Stimulated activated CD4-positive, alpha-beta T cell treated with anti-CD3 and anti-CD28 coated beads, Interleukin-15, amount 100 ng/mL, for 24 hours (primary cell): ENCODE measurements around the gene ZAR1.

Source experiments
- DNase-seq: peaks from one replicate; pipeline ENCODE4 v3.0.0-alpha.2; 2020

Gene ZAR1

DNA sequence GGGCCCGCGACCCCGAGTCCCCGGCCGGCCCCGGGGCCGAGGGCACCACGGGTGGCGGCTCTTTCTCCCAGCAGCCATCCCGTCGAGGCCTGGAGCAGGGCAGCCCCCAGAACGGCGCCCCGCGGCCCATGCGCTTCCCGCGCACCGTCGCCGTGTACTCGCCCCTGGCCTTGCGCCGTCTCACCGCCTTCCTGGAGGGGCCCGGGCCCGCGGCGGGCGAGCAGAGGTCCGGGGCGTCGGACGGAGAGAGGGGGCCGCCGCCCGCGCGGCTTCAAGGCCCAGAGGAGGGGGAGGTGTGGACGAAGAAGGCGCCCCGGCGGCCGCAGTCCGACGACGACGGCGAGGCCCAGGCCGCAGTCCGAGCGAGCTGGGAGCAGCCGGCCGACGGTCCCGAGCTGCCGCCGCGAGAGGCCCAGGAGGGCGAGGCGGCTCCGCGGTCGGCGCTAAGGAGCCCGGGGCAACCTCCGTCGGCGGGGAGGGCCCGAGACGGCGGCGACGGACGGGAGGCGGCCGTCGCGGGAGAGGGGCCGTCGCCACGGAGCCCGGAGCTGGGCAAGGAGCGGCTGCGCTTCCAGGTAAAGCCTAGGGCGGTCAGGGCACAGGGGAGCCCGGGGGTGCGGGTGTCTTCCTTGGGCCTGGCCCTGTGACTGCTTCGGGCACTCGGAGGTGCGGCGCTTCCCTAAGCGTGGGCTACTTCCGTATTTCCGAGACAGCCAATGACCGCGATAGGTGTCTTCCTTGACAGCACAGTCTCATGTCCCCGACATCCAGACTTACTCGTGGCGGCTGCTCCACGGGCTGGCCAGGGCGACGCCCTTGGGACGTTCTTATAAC, 845 bp downstream of the ZAR1 start:
- no peak for DNase-seq

DNA sequence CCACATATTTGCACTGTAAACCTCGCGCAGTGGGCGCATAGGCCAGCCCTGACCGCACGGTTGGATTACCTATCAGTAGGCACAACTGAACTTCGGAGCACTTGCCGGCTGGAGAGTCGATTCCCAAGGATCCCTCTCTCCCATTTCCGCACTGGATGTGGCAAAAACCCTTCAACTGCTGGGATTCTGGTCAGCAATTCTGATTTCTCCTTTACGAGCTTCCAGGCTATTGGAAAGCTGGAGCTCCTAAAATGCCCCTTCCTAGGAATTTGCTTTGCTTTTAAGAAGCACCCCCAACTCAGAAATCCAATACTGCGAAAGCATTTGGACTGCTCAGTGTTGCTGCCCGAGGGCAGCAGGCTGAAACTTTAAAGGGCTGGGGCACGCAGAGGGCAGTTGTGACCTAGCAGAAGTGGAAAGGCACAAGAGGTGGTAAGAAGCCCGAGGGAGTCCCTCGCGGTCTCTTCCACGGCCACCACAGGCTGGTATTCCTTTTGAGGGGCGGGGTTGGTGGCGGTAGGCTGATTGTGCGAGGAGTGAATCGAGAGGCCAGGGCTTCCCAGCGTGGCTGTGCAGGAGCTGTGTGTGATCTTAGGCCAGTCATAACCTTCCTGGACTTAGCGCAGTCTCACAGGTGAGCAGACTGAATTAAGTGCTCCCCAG, 1.6 kb downstream of the ZAR1 start:
- no peak for DNase-seq

DNA sequence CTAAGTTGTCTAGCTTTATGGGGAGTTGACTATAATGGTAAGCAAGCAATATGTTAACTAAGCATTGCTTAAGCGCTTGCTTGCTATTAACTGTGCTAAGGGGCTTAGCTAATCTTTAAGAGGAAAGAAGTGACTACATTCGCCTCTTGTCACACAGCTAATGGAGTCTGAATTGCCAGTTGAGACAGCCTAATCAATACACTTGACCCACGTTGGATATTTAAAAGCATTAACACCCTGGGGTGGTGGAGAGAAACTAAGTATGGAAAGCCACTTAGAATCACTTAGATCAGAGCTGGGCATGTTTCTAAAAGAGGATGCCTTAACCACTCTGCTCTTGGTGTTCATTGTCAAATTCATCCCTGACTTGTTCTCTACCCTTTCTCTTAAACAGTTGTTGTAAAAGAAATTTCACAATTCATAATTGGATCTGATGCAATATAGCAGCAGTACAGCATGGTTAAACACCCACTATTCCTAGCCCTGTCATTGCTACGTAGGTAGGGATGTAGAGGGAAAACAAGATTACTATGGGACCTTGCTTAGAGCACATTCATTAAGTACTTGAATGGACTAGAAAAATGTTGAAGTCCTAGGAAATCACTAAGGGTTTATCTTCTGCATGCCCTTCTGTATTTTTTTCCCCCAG, 3.5 kb downstream of the ZAR1 start:
- DNase-seq: no peak

DNA sequence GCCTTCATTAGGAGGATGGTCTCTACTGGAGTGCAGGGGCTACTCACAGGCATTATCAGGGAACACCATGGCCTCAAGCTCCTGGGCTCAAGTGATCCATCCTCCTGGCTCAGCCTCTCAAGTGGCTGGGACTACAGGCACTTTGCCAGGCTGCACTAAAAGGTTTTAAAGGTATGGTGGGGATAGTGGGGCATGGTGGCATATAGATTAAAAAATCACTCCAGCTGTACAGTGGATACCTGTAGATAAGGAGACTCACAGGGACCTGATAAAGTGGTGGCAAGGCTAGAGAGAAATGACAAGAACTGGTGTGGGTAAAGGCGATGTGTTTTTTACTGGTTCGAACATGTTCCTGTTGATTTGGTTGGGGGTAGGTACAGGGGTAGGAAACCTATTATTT, 5.9 kb downstream of the ZAR1 start:
- DNase-seq: no peak

DNA sequence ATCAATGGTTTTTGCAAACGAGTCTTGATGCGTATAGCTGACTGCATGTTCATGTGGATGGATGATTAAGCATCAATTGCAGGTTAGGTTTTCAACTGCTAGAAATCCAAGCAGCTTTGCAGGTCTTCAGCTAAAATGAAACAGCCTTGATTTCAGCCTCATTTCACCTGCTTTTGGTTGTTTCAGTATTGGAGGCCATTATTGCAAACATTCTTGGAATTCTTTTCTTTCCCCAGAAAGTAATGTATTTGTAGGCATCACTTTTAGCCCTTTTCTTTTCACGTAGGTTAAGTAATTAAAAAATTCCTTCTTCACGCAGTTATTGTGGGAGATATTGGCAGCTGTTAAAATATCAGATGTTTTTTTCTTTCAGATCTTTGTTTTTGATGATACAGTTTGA, 8.8 kb downstream of the ZAR1 start:
- DNase-seq: no peak

DNA sequence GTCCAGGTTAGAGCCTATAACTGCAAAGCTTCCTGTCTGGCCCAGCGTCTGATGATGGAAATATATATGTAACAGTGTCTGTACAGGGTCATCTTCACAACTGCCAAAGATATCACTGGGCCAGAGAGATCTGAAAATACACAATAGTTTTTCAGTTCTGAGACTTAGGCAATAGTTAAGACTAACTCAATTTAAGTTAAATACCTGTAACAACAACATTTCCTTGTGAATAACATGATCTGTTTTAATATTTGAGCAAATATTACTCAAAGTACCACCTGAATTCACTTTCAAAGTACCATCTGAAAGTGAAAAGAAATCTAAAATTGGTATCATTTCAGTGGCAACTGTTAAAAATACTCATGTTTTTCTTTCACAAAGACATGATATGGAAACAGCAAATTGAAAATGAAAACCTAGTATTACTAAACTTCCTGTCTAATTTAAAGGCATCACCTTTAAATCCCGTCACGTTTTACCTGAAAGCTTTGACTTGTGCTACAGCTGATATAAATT, 9.6 kb downstream of the ZAR1 start:
- DNase-seq: no peak

DNA sequence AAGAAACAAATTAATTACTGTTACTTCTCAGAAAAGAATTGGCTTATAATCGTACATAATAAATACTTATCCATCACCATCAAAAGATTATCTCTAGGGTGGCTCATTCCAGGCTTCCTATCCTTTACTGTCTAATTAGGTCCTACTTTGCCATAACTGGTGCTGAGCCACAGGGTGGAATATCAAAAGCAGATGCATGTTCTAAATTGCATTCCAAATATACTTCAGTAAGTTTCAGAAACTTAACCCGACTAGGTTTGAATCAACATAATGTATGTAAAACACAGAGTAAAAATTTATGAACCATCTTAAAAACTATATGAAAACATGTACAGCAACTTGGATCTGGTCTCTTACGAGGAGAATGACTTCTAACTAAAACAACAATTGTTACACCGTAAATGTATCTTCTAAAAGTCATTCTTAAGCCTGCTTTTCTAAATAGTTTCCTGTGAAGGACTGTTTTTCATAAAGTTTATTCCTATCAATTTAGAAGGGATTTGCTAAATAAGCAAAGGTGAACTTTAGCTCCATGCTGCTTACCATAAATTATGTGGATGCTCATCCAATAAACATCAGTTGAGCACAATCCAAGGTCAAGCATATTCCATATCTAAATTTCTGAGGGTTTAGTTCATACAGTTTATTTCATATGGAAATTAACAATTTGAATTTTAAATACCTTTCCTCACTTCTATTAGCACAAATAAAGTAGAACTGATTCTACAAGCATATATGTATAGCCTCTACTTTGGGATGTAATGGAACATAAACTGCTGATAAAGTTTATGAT, 13.4 kb downstream of the ZAR1 start:
- no peak for DNase-seq

DNA sequence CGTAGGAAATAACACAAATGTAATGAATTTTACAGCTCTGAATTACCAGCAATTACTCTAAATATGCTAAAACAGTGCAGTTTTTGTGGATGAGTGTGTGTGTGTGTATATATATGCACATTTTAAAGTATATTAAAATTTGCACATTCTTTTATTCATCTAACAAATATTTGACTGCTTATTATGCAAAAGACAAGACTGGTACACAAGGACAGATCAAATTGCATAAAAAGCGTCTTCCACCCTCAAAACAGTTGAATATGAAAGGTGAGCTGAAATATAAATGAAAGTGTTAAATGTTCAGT, 13.9 kb downstream of the ZAR1 start:
- no peak for DNase-seq

DNA sequence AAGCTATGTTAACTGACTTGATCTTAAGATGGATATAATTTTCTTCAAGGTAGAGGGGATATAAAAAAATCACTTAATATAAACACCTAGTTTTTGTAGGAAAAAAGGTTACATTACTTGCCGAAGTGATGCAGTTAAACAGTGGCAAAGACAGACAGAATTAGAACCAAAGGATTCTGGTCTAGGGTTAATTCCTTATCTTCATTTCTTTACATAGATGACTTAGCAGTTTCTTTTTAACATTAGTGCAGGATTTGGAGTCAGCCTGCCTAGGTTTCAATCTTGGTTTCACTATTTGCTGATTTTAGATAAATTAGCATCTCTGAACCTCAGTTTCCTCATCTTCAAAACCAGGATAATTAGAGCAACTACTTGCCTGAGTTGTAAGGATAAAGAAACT, 14.3 kb downstream of the ZAR1 start:
- DNase-seq: no peak

DNA sequence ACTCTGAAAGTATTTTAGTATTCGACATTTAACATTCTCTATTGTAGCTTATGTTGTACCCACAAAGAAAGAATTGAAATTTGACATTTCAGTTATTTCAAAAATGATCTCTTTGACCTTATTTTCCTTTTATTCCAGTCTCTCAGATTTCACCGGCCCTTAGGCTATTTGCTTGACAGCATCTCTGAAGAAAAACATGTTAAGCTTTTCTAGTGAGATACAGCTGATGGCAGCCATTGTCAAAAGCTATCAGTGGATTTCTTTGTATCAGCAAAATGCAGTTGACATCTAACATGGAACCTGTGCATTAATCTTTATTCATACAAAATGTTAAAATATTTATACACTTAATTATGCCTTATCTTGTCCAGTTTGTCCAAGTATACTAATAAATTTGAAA, 16.7 kb downstream of the ZAR1 start:
- no peak for DNase-seq

DNA sequence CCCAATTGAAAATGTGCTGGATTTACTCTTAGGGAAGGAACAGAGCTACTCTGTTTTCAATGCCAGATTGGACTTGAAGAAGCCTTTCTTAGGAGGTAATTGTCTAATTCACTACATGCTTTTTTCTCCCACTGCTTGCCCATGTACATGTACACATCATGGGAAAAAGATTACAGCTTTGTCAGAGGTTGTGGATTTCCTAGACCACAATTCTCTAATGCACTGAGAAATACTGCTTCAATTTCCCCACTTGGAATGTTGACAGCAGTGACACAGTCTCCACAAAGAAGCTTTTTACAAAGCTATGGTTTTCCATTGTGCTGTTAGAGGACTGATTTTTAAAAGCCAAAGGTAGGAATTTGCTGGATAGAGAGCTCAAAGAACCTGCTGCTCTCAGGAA, 19.5 kb downstream of the ZAR1 start:
- DNase-seq: no peak

DNA sequence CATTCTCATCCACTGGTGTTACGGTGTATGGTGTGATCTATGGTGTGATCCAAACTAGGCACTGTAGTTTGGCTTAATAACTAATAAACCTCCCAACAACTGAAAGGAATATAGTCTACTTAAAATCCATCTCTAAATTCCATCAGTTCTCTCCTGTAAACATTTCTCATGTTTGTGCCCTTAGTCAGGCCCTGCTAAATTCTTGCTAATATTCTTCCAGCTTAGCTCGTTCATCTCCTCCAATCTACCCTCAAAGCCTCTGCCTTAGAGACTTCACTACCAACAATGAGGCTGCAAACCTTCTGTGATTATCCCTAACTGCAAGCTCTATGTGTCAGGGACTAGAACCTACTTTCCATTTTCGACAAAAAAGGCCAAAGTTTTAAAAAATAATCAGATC, 28.1 kb downstream of the ZAR1 start:
- no peak for DNase-seq

DNA sequence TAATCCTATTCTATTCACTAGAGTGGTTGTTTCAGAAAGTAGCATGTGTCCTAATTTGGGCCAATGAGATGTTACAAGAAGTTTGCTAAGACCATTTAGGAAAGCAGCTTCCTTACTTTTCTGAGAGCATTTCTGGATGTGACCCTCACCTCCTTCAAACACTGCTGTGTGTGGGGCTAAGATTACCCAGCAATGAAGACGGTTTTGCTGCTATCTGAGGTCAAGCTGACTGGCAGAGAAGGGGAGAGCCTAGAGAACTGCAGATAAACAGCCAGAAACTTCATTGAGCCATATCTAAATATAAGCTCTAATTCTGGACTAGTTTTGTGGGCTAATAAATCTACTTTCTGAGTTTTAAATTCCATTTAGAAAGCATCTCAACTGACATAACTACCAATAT, 36.4 kb downstream of the ZAR1 start:
- no peak for DNase-seq

DNA sequence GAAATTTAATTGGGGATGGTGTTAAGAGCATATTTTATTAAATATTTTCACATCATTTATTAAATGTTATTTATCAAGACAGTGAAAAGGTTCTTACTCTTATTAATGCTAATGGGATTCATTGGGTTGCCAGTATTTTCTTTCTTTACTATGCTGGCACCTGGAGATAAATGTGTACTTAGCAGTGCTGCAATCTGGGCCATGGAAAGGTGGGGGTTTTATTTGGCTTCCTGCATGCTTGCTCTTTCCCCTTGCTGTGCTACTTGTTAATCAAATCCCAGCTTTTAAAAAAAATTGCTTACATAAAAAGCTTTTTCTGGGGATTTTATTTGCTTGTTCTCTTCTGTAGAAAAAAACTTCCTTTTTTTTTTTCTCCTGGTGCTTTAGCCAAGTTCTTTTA, 48.3 kb downstream of the ZAR1 start:
- DNase-seq: no peak

DNA sequence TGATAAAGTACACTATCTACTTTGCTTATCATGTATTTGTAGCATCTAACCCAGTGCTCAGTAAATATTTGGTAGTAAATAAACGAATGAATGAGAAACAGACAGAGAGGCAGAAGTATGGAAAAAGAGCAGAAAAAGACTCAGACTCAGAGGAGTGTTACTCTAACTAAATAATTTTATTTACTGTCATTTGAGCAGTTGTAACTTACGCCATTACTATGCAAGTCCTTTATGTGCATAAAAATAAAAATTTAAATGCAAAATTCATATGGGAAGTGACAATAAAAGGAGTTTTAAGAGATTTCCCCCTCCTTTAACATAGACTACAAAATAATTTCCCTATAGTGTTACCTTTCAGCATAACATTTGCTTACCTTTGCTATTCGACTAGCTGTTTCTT, 49.5 kb downstream of the ZAR1 start:
- DNase-seq: no peak

DNA sequence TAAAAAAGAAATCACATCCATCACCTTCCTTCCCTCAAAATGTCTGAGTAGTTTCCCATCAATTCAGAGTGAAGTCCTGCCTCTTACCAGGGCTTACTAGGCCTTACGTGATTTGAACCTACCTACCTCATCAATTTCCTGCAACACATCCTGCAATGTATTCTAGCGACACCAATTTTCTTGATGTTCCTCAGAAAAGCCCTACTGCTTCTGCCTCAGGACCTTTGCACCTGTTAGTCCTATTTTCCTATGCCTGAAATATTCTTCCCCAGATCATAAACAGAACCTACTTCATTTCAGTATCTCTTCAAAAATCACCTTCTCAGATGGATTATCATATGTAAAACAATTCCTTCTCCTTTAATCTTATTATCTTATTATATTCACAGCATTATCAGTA, 52.8 kb downstream of the ZAR1 start:
- no peak for DNase-seq

DNA sequence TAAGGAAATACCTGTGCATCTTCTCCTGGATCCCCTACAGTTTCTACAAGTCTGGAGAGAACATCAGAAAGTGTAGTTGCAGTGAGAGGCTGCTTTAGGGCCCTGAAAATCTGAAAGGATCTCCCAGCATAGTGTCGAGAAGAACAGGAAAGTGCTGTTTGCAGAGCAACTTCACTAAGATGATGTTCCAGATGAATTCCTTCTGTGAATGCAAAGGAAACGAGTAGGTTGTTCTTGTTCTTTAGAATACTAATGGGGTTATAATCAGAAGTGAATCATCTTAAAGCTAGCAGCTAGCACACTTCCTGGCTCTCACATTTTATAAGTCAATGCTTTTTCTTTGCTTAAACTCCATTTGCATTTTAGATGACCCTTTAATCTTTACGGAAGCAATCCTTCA, 53.7 kb downstream of the ZAR1 start:
- no peak for DNase-seq
